GM18951 (cell line): ENCODE measurements around the gene S1PR4.
"Not testable (repeated sequence)": the region's sequence is repeated elsewhere in the genome, so short reads cannot be mapped to it uniquely, and the experiment has no call there.

ENCODE experiments used
- POLR2A ChIP-seq: IDR thresholded peaks from 4 replicates; pipeline ENCODE4 v1.6.1; 2011; ENCODE audit warnings: mild to moderate bottlenecking; ENCODE audit not compliant: insufficient read length, insufficient read depth; ENCODE audit errors: extremely low read depth
- in situ Hi-C: fragments of 300-500 bp; cut with MboI; formaldehyde crosslinking; loops from one replicate; pipeline ENCODE4 v1.12.0; 2022; ENCODE audit warnings: low sequenced_read_pairs, mixed read lengths, inconsistent platforms; ENCODE audit not compliant: unreplicated experiment

Gene S1PR4

GRCh38 chr19:3160219-3160618 lies 18.4 kb upstream of the S1PR4 start:
- in situ Hi-C loops: no loop called here
- no peak for TF ChIP-seq POLR2A

DNA sequence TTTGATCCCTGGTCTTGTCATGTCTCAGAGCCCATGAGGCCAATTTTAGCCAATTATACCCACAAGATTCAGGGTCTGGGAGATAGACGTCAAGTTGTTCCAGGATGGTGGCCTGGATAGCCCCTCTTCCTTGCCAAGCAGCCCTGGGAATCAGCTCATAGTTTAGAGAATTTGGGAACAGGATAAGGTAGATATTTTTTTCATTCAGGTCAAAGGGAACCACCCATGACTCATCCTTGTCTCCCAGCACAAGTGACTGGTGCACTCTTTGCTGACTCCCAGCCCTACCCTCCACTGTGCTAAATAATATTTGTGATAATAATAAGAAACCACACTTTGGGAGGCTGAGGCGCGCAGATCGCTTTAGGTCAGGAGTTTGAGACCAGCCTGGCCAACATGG lies 17.1 kb upstream of the S1PR4 start:
- in situ Hi-C loops: no loop called here
- TF ChIP-seq POLR2A: no peak

DNA sequence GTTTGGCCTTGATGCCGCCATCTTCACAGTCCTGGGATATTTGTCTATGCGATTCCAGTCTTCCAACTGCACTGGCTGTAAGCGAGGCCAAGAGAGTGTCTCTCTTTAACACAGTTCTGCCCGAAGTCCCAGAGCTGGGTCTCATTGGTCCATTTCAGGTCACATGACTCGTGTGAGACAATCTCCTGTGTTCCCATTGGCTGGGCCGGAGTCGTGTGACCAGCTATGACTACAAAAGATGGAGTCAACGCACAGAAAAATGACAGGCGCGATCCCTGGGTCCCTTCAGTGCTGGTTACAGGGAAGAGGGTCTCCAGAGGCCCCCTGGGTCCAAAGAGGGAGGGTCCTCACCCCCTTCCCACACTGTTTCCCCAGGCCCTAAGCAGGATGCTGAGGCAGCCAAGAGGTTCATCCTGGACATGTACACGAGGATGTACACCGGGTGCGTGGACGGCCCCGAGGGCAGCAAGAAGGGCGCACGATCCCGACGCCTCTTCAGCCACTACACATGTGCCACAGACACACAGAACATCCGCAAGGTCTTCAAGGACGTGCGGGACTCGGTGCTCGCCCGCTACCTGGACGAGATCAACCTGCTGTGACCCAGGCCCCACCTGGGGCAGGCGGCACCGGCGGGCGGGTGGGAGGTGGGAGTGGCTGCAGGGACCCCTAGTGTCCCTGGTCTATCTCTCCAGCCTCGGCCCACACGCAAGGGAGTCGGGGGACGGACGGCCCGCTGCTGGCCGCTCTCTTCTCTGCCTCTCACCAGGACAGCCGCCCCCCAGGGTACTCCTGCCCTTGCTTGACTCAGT lies 15.9 kb upstream of the S1PR4 start:
- in situ Hi-C loops: no loop called here
- TF ChIP-seq POLR2A: no peak

DNA sequence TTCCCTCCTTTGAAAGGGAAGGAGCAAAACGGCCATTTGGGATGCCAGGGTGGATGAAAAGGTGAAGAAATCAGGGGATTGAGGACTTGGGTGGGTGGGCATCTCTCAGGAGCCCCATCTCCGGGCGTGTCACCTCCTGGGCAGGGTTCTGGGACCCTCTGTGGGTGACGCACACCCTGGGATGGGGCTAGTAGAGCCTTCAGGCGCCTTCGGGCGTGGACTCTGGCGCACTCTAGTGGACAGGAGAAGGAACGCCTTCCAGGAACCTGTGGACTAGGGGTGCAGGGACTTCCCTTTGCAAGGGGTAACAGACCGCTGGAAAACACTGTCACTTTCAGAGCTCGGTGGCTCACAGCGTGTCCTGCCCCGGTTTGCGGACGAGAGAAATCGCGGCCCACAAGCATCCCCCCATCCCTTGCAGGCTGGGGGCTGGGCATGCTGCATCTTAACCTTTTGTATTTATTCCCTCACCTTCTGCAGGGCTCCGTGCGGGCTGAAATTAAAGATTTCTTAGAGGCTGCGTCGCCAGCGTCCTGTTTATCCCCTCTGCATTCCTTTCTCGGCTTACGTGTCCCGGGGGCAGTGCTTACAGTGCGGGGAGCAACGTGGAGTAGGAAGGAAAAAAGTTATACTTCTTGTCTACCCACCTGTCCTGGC lies 15.2 kb upstream of the S1PR4 start:
- no peak for TF ChIP-seq POLR2A
- in situ Hi-C loops: no loop called here

DNA sequence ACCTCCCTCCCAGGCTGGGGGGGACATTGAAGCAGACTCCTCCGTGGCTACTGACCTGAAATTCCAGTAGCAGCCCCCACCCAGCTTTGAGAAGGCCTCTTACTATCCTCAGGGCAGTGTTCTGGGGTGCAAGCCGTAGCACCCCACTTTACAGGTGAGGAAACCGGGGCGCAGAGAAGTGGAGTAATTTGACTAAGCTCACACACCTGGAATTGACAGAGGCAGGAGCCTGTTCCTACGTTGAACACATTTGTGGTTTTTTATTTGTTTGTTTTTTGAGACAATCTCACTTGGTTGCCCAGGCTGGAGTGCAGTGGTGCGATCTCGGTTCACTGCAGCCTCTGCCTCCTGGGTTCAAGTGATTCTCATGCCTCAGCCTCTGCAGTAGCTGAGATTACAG lies 14.6 kb upstream of the S1PR4 start:
- in situ Hi-C loops: no loop called here

DNA sequence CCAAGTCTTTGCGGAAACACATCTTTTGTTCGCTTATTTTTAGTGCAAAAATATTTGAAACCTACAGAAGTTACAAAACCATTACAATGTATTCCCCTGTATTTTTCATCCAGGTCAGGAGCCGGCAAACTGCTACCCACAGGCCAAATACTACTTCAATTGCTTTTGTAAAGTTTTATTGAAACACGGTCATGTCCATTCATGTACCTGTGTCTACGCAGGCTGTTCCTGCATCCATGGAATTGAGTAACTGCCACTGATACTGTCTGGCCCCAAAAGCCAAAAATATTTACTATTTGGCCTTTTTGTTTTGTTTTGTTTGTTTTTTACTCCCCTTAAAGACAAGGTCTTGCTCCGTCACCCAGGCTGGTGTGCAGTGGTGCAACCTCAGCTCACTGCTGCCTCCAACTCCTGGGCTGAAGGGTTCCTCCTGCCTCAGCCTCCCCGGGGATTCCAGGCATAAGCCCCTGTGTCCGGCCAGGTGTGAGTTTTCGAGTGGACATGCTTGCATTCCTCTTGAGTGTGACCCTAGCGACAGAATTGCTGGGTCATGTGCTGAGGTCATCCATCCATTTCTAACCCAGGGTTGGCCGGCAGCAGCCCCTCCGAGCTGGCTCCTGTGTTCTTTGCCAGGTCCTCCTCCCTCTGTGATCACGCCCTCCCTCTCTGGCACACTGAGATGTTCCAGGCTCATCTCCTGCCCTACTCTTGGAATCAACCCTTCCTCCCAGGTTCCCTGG lies 10.9 kb upstream of the S1PR4 start:
- in situ Hi-C loops: no loop called here
- no peak for TF ChIP-seq POLR2A

More for the DNA sequence above, 14.6 kb upstream of the S1PR4 start:
- no peak for TF ChIP-seq POLR2A

- in situ Hi-C loops: no loop called here
- no peak for TF ChIP-seq POLR2A
Observed at GRCh38 chr19:3171894-3172672, 6.5 kb upstream of the S1PR4 start.

GRCh38 chr19:3172673-3173000 lies 5.9 kb upstream of the S1PR4 start:
- in situ Hi-C loops: not testable (repeated sequence)

- in situ Hi-C loops: no loop called here
- TF ChIP-seq POLR2A: no peak
Observed at GRCh38 chr19:3175781-3176714, 2.5 kb upstream of the S1PR4 start.

- no peak for TF ChIP-seq POLR2A
- in situ Hi-C loops: no loop called here
Observed at GRCh38 chr19:3176715-3177501, 1.7 kb upstream of the S1PR4 start.

GRCh38 chr19:3178973-3179738 lies 587 bp downstream of the S1PR4 start:
- no peak for TF ChIP-seq POLR2A
- in situ Hi-C loops: no loop called here
